ENCODE measurements around the gene PLS1.
"Not testable (repeated sequence)": the region's sequence is repeated elsewhere in the genome, so short reads cannot be mapped to it uniquely, and the experiment has no call there.

The PLS1 gene

DNA sequence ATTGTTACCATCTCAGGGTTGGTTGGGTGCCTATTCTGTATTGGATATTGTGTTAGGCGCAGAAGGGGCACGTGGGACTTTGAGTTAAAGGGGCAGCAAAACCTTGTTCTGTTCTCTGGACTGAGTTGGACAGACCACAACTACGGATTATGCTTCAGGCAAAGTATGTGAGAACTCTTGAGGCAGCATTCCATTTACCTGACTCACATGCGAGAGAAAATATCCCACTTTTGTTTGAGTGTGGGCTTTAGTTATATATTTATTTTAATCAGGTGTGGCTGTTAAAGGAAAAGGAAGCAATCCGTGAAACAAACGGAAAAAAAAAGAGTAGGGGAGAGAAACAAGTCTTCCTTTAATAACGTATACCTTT lies 627 bp upstream of the PLS1 start:
- no peak for DNase-seq (ENCODE audit: low read depth in 3 of 3)

- no peak for DNase-seq (ENCODE audit: low read depth in 3 of 3)
Observed at GRCh38 chr3:142596726-142597088, 514 bp downstream of the PLS1 start.

DNA sequence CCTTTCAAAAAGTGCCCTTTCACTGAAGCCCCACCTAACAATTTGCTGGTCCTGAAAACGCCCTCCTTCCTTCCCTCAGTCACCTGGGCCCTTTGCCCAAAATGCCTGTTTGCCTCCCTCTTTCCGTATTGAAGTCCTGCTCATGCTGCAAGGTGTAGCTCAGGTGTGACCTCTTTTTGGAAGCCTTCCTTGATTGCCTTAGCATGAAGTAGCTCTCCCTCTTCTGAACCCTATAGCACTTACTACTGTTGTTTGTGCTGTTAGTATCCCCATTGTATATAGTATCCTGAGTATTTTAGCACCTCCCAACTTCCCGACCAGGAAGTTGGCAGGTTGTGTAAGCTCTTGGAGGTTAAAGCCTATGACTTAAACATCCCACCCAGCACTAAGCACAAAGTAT lies 1.7 kb downstream of the PLS1 start:
- DNase-seq (ENCODE audit: low read depth in 3 of 3): no peak

GRCh38 chr3:142601713-142602112 lies 5.5 kb downstream of the PLS1 start:
- no peak for DNase-seq (ENCODE audit: low read depth in 3 of 3)

DNA sequence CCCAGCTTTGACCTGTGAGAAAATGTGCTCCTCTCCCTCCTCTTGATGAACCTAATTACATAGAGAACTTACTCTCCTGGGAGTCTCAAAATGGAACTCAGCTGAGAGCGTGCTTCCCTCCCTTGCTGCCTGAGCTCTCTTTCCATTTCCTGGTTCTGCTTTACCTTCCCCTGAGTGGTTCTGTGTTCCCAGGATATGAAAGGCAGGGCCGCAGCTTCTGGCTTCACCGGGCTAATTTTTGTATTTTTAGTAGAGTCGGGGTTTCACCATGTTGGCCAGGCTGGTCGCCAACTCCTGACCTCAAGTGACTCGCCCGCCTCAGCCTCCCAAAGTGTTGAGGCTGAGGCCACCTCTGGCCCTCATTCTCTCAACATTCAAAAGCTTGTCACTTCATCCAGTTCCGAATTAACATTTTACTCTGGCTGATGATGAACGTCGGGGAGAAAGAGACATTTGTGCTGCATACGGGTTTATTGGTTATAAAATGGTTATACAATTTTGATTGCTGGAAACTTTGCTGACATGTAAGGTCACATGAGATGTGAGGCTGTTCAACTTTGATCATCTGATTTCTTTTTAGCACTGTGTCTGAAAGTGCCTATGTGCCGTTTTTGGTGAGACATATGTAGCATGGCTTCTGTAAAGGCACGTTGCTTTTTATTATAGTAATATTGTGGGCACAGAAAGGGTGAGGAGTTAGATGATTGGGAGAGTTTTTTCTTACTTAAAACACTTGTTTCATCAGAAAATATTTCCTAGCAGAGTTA lies 6.6 kb downstream of the PLS1 start:
- no peak for DNase-seq (ENCODE audit: low read depth in 3 of 3)

- DNase-seq (ENCODE audit: low read depth in 3 of 3): not testable (repeated sequence)
Observed at GRCh38 chr3:142603386-142603705, 7.2 kb downstream of the PLS1 start.

- no peak for DNase-seq (ENCODE audit: low read depth in 3 of 3)
Observed at GRCh38 chr3:142604940-142605339, 8.7 kb downstream of the PLS1 start.

DNA sequence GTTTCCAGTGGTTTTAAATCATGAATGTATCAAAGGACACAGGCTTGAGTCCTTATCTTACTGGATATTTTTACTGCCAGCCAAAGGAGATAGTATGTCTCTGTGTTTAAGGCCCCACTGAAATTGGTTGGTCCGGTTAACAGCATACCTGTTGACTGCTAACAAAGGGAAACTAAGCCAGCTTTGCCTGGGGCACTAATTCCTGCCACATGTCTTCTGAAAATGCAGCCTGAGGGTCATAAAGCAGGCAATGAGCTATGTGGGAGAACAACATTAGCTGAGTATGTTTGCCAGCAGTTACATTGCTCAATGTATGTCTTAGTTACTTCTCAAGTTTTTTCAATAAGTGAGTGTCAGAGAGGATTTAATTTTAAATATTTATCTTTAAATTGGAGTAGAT lies 12.4 kb downstream of the PLS1 start:
- DNase-seq (ENCODE audit: low read depth in 3 of 3): no peak

DNA sequence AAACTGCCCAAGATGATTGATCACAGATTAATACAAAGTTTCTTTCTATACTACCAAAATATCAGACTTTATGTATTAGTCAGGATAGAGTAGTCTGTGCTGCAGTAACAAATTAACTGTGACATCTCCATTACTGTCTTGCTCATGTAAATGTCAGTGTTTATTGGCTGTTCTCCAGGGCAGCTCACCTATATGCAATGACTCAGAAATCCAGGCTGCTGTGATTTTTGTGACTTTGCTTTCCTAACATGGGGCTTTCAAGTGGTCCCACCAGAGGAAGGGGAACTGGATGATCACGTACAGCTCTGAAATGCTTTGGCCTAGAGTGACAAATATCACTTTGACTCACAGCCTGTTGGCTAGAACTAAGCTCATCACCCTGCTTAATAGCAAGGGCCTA lies 12.9 kb downstream of the PLS1 start:
- no peak for DNase-seq (ENCODE audit: low read depth in 3 of 3)

DNA sequence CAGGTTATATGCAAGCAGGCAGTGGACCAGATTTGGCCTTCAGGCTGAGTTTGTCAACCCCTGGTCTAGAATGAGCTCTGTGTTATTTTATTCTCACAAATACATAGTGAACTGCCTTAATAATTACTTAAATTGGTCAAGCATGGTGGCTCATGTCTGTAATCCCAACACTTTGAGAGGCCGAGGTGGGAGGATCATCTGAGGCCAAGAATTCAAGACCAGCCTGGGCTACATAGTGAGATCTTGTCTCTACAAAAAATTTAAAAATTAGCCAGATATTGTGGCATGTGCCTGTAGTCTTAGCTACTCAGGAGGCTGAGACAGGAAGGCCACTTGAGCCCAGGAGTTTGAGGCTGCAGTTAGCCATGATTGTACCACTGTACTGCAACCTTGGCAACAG lies 15.0 kb downstream of the PLS1 start:
- DNase-seq (ENCODE audit: low read depth in 3 of 3): no peak

DNA sequence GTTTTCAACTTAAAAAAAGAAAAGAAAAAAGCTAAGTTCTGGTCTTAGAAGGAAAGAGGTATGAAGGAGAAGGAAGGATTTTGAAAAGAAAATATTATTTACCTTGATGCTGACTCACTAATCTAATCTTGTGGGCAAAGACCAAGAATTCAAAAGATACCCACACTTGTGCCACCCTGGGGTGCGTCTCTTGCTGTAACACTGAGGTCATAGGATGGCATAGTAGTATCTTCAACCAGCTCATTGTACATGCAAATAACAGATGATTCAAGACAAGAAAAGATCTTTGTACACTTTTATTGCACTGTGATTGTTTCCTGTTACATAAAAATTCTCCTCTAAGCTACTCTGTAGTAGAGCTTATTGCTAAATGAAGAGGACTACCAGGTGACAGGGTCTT lies 17.3 kb downstream of the PLS1 start:
- DNase-seq (ENCODE audit: low read depth in 3 of 3): no peak

DNA sequence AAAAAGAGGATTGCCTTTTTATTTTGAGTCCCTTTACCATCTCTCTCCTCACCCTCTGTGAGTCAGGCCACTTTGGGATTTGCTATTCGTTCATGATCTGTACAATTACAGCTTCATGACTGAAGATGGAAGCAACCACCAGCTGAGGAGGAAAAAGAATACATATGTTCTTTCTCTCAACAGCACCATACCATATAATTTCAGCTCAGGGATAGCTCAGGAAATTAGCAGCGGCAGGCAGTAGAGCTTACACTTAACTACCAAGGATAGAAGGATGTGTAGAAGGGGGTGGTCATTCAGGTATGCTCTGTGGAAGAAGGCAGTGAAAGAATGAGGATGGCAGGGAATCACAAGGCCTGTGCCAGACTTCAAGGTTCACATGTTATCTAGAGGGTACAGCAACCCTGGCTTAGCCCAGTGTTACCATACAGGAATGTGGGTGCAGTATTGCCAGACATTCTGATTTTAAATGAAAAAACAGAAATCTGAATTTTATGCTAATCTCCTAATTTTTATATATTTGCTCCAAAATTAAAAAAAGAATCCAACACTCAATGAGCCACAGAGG lies 17.9 kb downstream of the PLS1 start:
- DNase-seq (ENCODE audit: low read depth in 3 of 3): no peak

- DNase-seq (ENCODE audit: low read depth in 3 of 3): no peak
Observed at GRCh38 chr3:142615171-142615570, 19.0 kb downstream of the PLS1 start.

DNA sequence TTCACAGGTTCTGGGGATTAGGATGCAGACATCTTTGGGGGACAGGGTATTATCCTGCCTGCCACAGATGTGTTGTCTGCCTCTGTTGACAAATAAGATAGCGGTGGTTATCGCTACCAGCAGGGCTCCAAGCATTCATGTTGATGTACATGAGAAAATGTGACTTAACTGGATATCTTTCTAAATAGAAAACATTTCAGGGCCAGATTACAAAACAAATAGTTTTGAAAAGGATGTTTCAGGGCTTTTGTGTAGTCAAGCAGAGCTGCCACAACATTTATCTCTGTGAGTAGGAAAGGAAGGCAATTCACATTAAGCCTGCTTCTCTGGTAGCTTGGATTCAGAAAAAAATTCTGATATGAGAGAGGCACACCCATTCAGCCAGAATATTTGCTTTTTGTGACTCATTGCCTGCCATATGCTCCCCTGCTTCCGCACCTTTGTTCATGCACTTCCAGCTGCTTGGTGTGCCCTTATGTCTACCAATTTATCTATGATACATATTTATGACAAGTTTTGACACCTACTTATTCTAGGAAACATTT lies 22.8 kb downstream of the PLS1 start:
- DNase-seq (ENCODE audit: low read depth in 3 of 3): no peak

- no peak for DNase-seq (ENCODE audit: low read depth in 3 of 3)
Observed at GRCh38 chr3:142622405-142622804, 26.2 kb downstream of the PLS1 start.

DNA sequence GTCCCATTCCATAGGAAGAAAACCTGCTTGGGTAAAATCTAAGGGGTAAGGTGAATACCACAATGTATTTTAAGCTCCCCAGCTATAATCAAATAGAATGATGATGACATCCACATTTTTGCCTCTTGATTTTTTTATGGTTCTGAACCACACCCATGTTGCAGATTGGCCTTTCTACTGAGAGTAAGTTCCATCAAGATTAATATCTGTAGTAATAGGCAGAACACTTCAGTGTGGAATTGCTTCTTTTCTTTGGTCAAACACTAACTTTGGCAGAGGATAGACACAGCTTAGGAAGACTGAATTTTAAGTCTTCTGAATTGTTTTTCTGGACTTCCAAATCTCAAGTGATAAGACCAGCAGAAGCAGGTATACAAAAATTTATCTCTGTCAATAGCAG lies 27.0 kb downstream of the PLS1 start:
- DNase-seq (ENCODE audit: low read depth in 3 of 3): no peak

- DNase-seq (ENCODE audit: low read depth in 3 of 3): no peak
Observed at GRCh38 chr3:142624341-142625152, 28.4 kb downstream of the PLS1 start.

- DNase-seq (ENCODE audit: low read depth in 3 of 3): no peak
Observed at GRCh38 chr3:142625153-142625440, 28.9 kb downstream of the PLS1 start.

GRCh38 chr3:142626971-142627370 lies 30.8 kb downstream of the PLS1 start:
- no peak for DNase-seq (ENCODE audit: low read depth in 3 of 3)

- no peak for DNase-seq (ENCODE audit: low read depth in 3 of 3)
Observed at GRCh38 chr3:142628801-142629200, 32.6 kb downstream of the PLS1 start.

DNA sequence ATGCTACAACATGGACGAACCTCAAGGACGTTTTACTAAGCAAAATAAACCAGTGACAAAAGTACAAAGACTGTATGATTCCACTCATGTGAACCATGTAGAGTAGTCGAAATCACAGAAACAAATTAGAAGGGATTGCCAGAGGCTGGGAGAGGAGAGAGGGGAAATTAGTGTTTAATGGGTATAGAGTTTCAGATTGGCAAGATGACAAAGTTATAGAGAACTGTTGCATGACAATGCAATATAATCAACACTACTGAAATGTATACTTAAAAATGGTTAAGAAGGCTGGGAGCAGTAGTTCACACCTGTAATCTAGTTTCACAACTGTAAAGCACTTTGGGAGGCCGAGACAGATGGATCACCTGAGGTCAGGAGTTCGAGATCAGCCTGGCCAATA lies 36.9 kb downstream of the PLS1 start:
- DNase-seq (ENCODE audit: low read depth in 3 of 3): no peak

DNA sequence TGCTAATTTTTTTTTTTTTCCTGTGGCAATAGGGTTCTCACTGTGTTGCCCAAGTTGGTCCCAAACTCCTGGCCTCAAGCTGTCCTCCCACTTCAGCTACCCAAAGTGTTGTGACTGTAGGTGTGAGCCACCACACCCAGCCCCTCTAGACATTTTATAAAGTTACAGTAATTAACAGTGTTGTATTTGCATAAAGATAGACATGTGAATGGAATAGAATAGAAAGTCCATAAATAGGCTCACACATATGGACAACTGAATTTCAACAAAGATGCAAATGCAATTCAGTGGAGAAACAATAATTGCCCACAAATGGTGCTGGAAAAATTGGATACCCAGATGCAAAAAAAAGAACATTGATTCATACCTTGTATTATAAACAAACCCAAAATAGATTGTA lies 39.9 kb downstream of the PLS1 start:
- DNase-seq (ENCODE audit: low read depth in 3 of 3): no peak

GRCh38 chr3:142636664-142637063 lies 40.5 kb downstream of the PLS1 start:
- DNase-seq (ENCODE audit: low read depth in 3 of 3): no peak

Data from stimulated activated CD4-positive, alpha-beta T cell treated with anti-CD3 and anti-CD28 coated beads, TNF-alpha, amount 100 ng/mL, for 48 hours (primary cell).